LHCN-M2 (cell line): Measurements from ENCODE around the gene MT1G. TPM values are rescaled to one million over a fixed set of nuclear protein-coding genes. Genes with fewer than 3 reads are reported as not detected.
"Not testable (repeated sequence)": the region's sequence is repeated elsewhere in the genome, so short reads cannot be mapped to it uniquely, and the experiment has no call there.

Experiments used
- DNase-seq: peaks from one replicate; pipeline ENCODE4 v3.0.0-alpha.2; 2012; ENCODE audit warnings: low read depth
- total RNA-seq: library from RNA; depleted of rRNA; stranded (reverse); fragments of >200 nt; gene quantifications from 2 replicates; pipeline ENCODE4 v1.2.3, GENCODE V29; 2014

The MT1G gene
- total RNA-seq, 1 experiment from 2014 or later: 1.9 TPM

DNA sequence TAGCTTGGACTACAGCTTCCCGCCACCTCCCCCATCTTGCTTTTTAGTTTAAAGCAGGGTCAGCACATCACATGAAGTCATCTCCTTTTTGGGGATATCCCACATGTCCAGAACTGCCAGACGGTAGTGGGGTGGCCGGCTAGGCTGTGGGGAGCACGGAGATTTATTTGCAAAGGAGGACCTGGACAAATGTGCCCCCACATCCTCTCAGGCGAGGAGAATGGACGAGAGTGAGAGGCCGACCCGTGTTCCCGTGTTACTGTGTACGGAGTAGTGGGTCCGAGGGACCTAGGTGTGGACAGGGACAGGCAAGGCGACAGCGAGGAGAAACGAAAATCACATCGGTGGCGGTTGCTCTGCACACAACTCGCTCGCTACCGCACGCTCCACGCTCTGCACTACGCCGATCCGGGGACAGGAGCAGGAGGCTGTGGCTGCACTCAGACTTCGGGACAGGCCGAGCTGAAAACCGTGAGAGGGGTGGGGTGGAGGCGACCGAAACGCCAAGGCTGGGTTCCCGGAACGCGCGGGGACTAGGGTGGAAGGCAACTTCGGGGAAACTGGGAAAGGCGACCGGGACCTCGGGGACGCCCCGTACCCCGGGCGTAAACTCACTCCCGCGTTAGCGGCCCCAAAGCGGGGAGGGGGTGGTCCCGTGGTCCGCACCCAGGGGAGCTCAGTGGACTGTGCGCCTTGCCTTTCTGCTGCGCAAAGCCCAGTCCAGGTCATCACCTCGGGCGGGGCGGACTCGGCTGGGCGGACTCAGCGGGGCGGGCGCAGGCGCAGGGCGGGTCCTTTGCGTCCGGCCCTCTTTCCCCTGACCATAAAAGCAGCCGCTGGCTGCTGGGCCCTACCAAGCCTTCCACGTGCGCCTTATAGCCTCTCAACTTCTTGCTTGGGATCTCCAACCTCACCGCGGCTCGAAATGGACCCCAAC lies 29.8 kb downstream of the MT1G start, which contains the start of gene MT1A:
MT1A (plus strand) TSS at position 853 of the 937 bp plus-strand sequence; CDS start at position 926, 73 bp downstream.
- no peak for DNase-seq

GRCh38 chr16:56636616-56637413 lies 31.1 kb downstream of the MT1G start:
- no peak for DNase-seq

DNA sequence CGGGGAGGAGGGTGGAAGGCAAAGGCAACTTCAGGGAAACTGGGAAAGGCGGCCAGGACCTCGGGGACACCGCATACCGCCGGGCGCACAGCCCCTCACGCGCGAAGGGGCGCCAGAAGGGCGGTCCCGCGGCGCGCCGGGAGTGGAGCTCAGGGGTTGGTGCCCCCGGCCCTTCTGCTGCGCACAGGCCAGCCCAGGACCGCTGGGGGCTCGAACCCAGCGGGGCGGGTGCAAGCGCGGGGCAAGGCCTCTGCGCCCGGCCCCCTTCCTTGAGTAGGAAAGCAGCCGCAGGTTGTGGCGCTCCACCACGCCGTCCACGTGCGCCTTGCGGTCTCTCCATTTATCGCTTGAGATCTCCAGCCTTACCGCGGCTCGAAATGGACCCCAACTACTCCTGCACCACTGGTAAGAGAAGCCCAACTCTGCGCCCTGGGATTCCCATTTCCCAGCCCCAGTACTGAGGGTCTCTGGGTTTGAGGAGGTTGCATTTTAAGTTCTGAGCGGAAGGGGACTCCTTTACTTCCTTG lies 32.4 kb downstream of the MT1G start:
- no peak for DNase-seq

GRCh38 chr16:56634715-56635440 lies 33.0 kb downstream of the MT1G start:
- no peak for DNase-seq

DNA sequence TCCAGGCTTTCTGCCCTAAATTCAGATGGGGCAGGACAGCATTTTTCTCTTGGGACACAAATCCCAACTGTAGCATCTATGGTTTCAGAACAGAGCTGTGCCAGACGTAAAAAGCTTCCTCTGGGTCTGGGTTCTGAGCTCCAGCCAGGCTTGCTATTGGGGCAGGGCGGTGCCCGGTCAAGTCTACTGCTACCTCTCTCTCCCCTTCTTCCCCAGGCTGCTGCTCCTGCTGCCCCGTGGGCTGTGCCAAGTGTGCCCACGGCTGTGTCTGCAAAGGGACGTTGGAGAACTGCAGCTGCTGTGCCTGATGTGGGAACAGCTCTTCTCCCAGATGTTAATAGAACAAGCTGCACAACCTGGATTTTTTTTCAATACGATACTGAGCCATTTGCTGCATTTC lies 34.3 kb downstream of the MT1G start:
- no peak for DNase-seq

DNA sequence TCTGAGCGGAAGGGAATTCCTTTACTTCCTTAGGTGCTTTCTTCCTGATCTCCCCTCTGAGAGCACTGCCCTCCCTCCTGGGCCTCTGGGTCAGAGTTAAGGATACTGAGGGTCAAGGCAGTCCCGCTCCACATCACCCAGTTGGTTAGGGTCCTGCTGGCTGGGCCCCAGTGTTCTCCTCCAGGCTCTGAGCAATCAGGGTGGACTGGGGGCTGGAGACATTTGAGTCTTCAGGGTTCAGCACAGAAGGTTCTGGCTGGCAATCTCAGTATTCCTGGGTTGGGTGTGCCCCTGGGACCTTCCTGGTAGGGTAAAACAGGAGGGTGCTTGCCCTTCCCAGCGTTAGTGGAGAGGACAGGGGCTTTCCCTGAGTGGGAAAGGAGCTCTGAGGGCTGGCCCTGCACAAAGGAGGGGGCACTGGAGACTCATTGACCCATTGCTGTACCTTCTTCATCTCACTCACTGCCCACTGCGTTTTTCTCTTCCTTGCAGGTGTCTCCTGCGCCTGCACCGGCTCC lies 35.0 kb downstream of the MT1G start:
- DNase-seq: no peak

DNA sequence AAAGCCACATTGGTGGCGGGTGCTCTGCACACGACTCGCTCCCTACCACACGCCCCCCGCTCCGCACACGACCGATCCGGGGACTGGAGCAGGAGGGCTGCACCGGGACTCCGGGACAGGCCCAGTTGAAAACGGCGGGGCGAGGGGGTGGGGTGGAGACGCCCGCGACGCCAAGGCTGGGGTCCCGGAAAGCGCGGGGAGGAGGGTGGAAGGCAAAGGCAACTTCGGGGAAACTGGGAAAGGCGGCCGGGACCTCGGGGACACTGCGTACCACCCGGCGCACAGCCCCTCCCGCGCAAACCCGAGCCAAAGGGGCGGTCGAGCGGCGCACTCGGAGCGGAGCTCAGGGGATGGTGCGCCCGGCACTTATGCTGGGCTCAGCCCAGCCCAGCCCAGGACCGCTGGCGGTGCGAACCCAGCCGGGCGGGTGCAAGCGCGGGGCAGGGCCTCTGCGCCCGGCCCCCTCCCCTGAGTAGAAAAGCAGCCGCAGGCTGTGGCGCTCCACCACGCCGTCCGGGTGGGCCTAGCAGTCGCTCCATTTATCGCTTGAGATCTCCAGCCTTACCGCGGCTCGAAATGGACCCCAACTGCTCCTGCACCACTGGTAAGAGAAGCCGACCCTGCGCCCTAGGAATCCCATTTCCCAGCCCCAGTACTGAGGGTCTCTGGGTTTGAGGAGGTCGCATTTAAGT lies 35.6 kb downstream of the MT1G start, which contains the start of gene MT1M:
MT1M (plus strand) TSS at position 504 of the 692 bp plus-strand sequence; CDS start at position 577, 73 bp downstream.
- DNase-seq: peak; percentile 27

- no peak for DNase-seq
These were observed 36.1 kb downstream of the MT1G start for GRCh38 chr16:56631832-56632155.

DNA sequence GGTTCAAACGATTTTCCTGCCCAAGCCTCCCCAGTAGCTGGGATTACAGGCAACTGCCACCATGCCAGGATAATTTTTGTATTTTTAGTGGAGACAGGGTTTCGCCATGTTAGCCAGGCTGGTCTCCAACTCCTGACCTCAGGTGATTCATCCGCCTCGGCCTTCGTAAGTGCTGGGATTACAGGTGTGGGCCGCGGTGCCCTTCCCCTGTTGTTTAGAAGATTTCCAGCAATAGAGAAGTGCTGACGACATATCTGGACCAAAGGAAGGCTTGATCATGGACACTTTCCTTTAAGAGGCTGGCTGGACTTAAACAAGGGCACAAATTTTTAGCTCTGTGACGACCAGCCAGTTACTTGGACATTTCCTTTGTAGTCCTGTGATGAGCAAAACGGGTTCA lies 36.7 kb downstream of the MT1G start:
- DNase-seq: no peak

DNA sequence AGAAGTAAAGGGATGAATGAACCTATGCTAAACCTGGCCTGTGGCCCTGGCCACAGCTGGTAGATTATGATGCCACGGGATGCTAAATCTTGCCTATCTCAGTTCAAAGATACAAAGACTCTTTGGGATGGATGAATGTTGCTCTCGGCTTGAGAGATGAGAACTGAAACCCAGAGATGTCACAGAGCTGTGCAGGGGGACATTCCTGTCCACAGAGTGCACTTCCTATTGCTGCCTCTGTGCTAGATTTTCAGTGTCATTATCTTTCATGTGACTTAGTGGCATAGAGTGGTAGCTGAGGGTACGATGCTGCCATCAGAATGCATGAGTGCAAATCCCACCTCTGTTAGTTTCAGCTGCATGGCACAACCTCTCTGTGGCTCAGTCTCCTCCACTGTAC lies 37.7 kb downstream of the MT1G start:
- DNase-seq: no peak

DNA sequence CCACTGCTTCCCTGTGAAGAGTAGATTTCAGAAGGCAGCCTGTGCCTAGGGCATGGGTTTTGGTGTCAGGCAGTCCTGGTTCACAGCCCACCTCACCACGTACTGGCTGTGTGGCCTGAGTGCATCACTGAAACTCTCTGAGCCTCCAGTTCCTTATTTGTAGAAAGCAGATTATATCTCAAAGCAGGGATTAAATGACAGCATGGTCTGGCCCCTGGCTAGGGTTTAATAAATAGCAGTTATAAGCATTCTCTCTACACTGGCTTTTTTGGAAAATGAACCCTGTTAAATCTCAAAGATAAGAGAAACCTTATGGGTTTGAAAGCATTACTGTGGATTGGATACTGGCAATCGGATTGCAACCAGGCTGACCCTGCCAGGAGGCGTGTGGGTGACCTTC lies 38.3 kb downstream of the MT1G start:
- no peak for DNase-seq

- peak; percentile 35 for DNase-seq
These were observed 39.1 kb downstream of the MT1G start for GRCh38 chr16:56628486-56629350.

- DNase-seq: no peak
These were observed 41.2 kb downstream of the MT1G start for GRCh38 chr16:56626685-56627084.

DNA sequence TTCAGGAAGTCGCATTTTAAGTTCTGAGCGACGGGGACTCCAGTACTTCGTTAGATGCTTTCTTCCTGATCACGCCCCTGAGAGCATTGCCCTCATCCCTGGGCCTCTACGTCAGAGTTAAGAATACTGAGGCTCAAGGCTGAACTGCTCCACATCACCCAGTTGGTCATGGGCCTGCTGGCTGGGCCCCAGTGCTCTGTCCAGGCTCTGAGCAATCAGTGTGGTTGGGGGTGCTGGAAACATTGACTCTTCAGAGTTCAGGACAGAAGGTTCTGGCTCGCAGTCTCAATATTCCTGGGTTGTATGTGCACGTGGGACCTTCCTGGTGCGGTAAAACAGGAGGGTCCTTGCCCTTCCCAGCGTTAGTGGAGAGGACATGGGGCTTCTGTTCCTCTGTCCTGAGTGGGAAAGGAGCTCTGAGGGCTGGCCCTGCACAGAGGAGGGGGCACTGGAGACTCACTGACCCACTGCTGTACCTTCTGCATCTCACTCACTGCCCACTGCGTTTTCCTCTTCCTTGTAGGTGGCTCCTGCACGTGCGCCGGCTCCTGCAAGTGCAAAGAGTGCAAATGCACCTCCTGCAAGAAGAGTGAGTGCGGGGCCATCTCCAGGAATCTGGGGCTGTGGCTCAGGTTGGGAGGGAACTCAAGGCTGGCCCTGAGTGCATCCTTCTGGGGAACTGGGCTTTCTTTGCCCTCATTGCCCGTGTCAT lies 41.8 kb downstream of the MT1G start:
- DNase-seq: no peak

DNA sequence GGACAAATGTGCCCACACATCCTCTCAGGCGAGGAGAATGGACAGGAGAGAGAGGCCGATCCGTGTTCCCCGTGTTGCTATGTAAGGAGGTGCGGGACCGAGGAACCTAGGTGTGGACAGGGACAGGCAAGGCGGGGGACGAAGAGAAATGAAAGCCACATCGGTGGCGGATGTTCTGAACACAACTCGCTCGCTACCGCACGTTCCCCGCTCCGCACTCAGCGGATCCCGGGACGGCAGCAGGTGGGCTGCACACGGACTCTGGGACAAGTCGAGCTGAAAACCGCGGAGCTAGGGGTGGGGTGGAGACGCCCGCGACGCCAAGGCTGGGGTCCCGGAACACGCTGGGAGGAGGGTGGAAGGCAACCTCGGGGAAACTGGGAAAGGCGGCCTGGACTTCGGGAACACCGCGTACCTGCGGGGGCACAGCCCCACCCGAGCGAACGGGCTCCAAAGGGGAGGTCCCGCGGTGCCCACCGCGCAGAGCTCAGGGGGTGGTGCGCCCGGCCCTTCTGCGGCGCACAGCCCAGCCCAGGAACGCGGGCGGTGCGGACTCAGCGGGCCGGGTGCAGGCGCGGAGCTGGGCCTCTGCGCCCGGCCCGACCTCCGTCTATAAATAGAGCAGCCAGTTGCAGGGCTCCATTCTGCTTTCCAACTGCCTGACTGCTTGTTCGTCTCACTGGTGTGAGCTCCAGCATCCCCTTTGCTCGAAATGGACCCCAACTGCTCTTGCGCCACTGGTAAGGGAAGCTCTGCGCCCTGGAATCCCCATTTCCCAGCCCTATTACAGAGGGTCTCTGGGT lies 42.5 kb downstream of the MT1G start, which contains the start of gene MT1E:
MT1E (plus strand) TSS at position 642 of the 803 bp plus-strand sequence; CDS start at position 713, 71 bp downstream.
- DNase-seq: peak; percentile 88

DNA sequence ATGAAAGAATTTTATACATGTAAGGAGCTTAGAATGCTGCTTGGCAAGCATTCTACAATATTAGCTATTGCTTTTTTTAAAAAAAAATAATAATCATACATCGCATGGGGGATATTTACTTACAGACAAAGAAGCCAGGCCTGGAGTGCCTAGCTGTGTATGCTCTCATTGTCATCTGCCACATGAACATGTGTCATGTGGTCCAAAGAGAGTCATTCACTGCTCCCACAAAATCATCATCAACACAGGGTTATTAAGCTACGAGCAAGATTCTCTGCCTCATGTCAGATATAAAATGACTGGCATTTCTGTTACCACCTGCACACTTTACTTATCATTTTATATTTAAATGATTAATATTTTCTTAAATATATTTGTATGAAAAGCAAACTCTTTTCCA lies 44.2 kb downstream of the MT1G start:
- DNase-seq: no peak

- not testable (repeated sequence) for DNase-seq
These were observed 44.7 kb downstream of the MT1G start for GRCh38 chr16:56623184-56623583.
